GM10266 (cell line): Measurements from ENCODE around the gene ANKMY1.
"Not testable (repeated sequence)": the region's sequence is repeated elsewhere in the genome, so short reads cannot be mapped to it uniquely, and the experiment has no call there.

Experiments
- DNase-seq: peaks from one replicate; pipeline ENCODE4 v3.0.0; 2012; ENCODE audit errors: extremely low spot score
- TF ChIP-seq, protein P1 (sequence below): IDR thresholded peaks from 2 replicates; pipeline ENCODE4 v1.5.1; 2012; ENCODE audit warnings: mild to moderate bottlenecking, low read depth; ENCODE audit not compliant: control insufficient read depth, insufficient read depth; ENCODE audit errors: missing control alignments

The ANKMY1 gene

DNA sequence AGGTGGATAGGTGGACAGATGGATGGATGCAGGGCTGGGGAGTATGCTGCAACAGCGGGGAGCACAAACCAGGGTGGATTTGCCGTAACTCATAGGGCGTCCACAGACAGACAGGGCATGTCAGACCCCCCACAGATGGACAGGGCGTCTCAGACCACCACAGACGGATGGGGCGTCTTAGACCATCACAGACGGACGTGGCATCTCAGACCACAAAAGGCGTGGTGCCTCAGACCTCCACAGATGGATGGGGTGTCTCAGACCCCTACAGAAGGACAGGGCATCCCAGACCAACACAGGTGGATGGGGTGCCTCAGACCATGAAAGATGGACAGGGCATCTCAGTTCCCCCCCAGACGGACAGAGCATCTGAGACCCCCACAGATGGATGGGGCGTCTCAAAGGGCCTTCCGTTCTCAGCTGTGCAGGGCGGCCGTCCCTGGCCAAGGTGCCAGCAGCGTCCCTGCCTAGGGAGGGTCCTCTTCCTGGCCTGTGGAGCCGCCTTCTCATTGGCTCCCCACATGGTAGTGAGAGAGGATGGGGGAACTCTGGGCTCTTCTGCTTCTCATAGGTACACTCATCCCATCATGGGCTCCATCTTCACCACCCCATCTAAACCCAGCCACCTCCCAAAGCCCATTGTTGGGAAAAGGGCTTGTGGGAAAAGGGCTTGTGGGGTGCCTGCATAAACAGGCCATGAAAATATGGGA lies 2.1 kb downstream of the ANKMY1 start:
- DNase-seq = no peak
- TF ChIP-seq, protein P1, sequence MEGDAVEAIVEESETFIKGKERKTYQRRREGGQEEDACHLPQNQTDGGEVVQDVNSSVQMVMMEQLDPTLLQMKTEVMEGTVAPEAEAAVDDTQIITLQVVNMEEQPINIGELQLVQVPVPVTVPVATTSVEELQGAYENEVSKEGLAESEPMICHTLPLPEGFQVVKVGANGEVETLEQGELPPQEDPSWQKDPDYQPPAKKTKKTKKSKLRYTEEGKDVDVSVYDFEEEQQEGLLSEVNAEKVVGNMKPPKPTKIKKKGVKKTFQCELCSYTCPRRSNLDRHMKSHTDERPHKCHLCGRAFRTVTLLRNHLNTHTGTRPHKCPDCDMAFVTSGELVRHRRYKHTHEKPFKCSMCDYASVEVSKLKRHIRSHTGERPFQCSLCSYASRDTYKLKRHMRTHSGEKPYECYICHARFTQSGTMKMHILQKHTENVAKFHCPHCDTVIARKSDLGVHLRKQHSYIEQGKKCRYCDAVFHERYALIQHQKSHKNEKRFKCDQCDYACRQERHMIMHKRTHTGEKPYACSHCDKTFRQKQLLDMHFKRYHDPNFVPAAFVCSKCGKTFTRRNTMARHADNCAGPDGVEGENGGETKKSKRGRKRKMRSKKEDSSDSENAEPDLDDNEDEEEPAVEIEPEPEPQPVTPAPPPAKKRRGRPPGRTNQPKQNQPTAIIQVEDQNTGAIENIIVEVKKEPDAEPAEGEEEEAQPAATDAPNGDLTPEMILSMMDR = no peak

DNA sequence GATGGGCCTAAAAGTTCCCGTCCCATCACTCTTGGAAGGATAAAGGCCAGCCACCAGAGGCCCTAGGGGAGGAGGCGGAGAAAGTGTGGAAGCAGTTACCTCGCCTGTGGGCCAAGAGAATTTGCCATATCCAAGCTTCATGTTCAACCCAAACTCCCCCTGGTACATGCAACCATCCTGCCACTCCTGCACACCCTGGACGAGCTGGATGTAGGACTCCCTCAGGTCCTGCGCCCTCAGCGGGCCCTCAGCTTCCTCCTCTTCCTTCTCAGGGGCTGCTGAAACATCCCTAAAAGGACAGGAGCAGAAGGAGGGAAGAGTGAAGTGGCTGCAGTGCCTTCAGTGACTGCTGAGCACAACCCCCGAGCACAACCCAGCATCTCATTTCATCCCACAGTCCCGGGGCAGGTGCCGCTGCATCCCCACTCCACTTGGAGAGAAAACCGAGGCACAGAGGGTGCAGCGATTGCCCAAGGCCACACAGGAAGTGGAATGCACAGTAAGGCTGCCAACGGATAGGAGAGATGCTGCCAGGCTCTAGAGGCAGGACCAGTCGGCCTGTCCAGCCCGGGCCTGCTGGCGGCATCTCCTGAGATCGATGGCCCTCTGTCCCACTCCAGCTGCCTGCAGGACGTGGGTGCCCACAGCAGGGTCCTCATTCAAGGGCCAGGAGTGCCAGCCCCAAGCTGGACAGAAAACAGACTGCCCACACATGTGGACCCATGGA lies 2.9 kb downstream of the ANKMY1 start:
- DNase-seq = no peak
- TF ChIP-seq, protein P1 = no peak

DNA sequence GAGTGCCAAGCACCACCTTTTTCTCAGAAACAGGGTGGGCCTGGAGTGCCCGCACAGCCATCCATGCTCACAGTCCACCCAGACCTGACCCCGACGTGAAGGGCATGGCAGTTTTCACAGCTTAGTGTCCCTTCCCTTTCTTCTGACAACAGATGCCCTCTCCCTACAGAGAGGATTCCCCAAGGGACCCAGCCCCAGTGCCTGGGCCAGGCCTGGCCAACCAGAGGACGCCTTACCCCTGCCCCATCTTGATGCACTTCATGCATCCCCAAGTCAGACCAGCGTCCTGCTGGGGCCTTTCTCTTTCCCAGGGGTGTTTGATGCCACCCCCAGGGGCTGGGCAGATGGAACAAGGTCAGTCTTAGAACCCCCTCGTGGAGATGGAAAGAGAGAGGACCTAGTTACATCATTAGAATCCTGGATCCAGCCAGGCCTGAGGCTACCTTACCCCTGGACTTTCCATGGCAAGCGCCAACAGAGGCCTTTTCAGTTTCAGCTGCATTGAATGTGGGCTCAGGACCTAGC lies 3.8 kb downstream of the ANKMY1 start:
- DNase-seq = no peak
- TF ChIP-seq, protein P1 = no peak

DNA sequence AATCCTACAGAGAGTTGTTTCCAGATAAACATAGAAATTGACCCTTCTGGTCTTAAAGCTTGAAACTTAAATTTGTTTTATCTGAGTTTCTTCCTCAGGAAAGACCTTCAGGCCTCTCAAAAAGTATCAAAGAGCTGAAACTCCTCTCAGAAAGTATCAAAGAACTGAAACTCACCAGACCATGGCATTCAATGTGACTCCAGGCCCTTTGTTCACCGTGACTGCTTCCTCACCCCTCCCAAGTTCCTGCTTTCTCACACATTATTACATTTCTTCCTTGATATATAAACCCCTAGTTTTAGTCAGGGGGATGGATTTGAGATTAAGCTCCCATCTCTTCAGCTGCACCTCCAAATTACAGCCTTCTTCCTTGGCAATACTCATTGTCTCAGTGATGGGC lies 6.0 kb downstream of the ANKMY1 start:
- TF ChIP-seq, protein P1 = no peak
- DNase-seq = no peak

DNA sequence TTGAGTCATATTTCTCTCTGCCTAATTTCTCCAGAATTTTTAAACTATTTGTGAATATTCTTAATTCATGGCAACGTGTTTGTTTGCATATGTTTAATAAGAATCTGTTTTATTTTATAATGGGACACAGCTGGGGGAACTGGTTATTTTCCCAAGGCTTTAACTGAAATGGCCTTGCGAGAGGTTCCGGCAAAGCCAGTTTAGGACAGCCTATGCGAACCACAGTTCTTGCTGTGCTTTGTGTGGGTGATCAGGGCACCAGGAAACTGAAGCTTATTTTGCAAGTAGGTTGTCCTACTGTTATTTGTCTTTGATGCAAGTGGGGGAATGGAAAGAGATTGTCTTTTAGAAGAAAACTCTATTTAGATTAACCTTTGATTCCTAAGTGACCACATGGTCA lies 6.5 kb downstream of the ANKMY1 start:
- TF ChIP-seq, protein P1 = no peak
- DNase-seq = no peak

DNA sequence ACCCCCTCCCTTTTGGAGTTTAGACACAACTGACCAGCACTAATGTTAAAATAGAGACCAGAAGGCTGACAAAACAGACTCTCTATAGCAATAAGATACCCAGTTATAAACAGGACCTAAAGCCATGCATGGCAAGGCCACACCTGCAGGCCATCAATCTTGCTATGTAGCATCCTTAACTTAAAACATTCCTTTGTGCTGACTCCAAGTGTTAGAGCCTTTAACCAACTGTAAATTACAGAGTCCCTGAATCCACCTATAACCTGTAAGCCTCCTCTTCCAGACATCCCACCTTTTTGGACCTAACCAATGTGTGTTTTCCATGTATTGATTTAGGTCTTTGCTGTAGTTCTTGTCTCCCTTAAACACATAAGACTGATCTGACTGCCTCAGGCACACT lies 17.9 kb downstream of the ANKMY1 start:
- TF ChIP-seq, protein P1 = no peak

DNA sequence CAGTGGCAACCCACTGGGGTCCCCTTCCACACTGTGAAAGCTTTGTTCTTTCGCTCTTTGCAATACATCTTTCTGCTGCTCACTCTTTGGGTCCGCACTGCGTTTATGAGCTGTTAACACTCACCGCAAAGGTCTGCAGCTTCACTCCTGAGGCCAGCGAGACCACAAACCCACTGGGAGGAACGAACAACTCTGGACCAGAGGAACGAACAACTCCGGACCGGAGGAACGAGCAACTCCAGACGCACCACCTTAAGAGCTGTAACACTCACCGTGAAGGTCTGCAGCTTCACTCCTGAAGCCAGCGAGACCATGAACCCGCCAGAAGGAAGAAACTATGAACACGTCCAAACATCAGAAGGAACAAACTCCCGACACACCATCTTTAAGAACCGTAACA lies 18.7 kb downstream of the ANKMY1 start:
- not testable (repeated sequence) for DNase-seq

More for the DNA sequence above, 17.9 kb downstream of the ANKMY1 start:
- DNase-seq = no peak
